ENCODE results near the gene TMEM150B. TPM values are rescaled to one million over a fixed set of nuclear protein-coding genes. Genes with fewer than 3 reads are reported as not detected.

TMEM150B gene
- total and polyA plus RNA-seq, 2 donors (not counting 3 experiments of a cell fraction or from before 2014, with no cell fraction given): not detected

DNA sequence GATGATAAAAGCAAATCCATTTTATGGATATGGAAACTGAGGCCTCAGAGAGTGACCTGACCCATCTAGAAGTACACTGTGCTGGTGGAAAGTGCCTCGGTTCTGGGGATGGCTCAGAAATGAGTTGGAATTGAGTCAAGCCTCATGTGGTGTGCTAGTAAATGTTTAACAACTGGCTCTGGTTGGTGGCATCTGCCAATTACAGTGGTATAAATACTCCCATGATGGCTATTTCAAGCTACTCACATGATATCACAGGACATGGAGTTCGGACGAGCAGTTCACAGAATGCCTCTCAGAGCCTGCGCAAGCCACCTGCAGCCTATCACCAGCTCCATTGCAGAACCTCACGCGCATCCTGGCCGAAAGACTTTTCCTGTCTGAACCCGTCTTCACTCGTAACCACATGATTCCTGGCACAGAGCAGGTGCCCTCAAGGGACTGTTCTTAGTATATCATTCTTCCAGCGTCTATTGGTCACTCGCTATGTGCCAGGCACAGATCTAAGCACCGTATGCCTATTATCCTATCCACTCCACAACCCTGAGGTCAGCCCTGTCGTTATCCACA is 9.1 kb downstream of the TMEM150B start:
- BruUV-seq (replicated peaks): no TSS peak

GRCh38 chr19:55314396-55314795 is 10.7 kb downstream of the TMEM150B start:
- BruUV-seq (replicated peaks): no TSS peak
- H4K20me1 ChIP-seq (replicated peaks; ENCODE audit: control insufficient read depth, extremely low read depth, insufficient read depth, low read length): no peaks in the 10 kb centered on the region
- H3K4me2 ChIP-seq (ENCODE audit: insufficient read depth, low read length): no peak overlapping the region
- ChIA-PET CTCF (interaction anchor here (0.9 kb wide), 1 partner anchor 13 kb away, joined by 3 read pairs; no protein-coding TSS in a partner anchor), POLR2A (no interaction called here)
- H2AFZ ChIP-seq (ENCODE audit: low read depth, low read length): no peak overlapping the region
- H3K36me3 ChIP-seq (ENCODE audit: control insufficient read depth in 2 of 2, extremely low read depth in 1 of 2, insufficient read depth in 2 of 2, low read length in 2 of 2): no peaks in the 10 kb centered on the region
- no peaks in the 10 kb centered on the region for H3K79me2 ChIP-seq (ENCODE audit: control insufficient read depth, insufficient read depth, low read length)
- H3K27ac ChIP-seq (ENCODE audit: insufficient read depth, low read depth, low read length): no peak overlapping the region
- TF ChIP-seq, protein P1, sequence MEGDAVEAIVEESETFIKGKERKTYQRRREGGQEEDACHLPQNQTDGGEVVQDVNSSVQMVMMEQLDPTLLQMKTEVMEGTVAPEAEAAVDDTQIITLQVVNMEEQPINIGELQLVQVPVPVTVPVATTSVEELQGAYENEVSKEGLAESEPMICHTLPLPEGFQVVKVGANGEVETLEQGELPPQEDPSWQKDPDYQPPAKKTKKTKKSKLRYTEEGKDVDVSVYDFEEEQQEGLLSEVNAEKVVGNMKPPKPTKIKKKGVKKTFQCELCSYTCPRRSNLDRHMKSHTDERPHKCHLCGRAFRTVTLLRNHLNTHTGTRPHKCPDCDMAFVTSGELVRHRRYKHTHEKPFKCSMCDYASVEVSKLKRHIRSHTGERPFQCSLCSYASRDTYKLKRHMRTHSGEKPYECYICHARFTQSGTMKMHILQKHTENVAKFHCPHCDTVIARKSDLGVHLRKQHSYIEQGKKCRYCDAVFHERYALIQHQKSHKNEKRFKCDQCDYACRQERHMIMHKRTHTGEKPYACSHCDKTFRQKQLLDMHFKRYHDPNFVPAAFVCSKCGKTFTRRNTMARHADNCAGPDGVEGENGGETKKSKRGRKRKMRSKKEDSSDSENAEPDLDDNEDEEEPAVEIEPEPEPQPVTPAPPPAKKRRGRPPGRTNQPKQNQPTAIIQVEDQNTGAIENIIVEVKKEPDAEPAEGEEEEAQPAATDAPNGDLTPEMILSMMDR (IDR thresholded peaks at IDR 0.05; ENCODE audit: extremely low read depth in 1 of 2, insufficient read depth in 1 of 2, low read depth in 1 of 2, low read length in 2 of 2): no peak
- TF ChIP-seq POLR2A (IDR thresholded peaks at IDR 0.05; ENCODE audit: low read depth, low read length): no peak
- TF ChIP-seq, protein P2, sequence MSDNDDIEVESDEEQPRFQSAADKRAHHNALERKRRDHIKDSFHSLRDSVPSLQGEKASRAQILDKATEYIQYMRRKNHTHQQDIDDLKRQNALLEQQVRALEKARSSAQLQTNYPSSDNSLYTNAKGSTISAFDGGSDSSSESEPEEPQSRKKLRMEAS (IDR thresholded peaks at IDR 0.05; ENCODE audit: insufficient read depth, insufficient read length): no peak
- TF ChIP-seq JUN (IDR thresholded peaks at IDR 0.05; ENCODE audit: borderline replicate concordance, insufficient read depth, insufficient read length, low read depth): no peak
- TF ChIP-seq MYC (IDR thresholded peaks at IDR 0.05; ENCODE audit: low read depth, low read length): no peak
- TF ChIP-seq EZH2 (IDR thresholded peaks at IDR 0.05; ENCODE audit: borderline replicate concordance, low read depth, low read length, severe bottlenecking): no peak
- TF ChIP-seq POLR2AphosphoS5 (IDR thresholded peaks at IDR 0.05; ENCODE audit: insufficient read depth, low read depth, low read length): no peak
- no peak for TF ChIP-seq GATA2 (IDR thresholded peaks at IDR 0.05; ENCODE audit: insufficient read depth, insufficient read length, low read depth, low read length)
- TF ChIP-seq FOS (IDR thresholded peaks at IDR 0.05; ENCODE audit: borderline replicate concordance, insufficient read depth, low read length): no peak
- dilution Hi-C loops (cut with MboI; ENCODE audit: extremely low pct_ligation_motif_present, low sequenced_read_pairs) (no loop called here), intact Hi-C loops (cut with micrococcal nuclease) (no loop called here)
- no peaks in the 10 kb centered on the region for H3K27me3 ChIP-seq (ENCODE audit: control insufficient read depth in 2 of 2, insufficient read depth in 2 of 2, low read length in 2 of 2)
- H3K4me3 ChIP-seq (replicated peaks in 1 of 3; ENCODE audit: insufficient read depth in 1 of 3, low read depth in 1 of 3, low read length in 3 of 3): no peak overlapping the region
- no peaks in the 10 kb centered on the region for H3K9me1 ChIP-seq (replicated peaks; ENCODE audit: control insufficient read depth, extremely low read depth, insufficient read depth, low read length)
- H3K9me3 ChIP-seq (replicated peaks; ENCODE audit: control insufficient read depth, insufficient read depth, low read length): no peaks in the 10 kb centered on the region
- no peak for FAIRE-seq
- no peaks in the 10 kb centered on the region for H3K4me1 ChIP-seq (ENCODE audit: control insufficient read depth, extremely low read depth, insufficient read depth, low read length)
- no peak for DNase-seq (ENCODE audit: low read depth, low spot score)
- H3K9ac ChIP-seq (replicated peaks; ENCODE audit: extremely low read depth, insufficient read depth, low read length): no peak overlapping the region

More for the DNA sequence above, 9.1 kb downstream of the TMEM150B start:
- POLR2A ChIA-PET: no interaction called here
- no peaks in the 10 kb centered on the region for H3K9me1 ChIP-seq (replicated peaks; ENCODE audit: control insufficient read depth, extremely low read depth, insufficient read depth, low read length)
- DNase-seq (ENCODE audit: low read depth, low spot score): no peak
- H3K79me2 ChIP-seq (ENCODE audit: control insufficient read depth, insufficient read depth, low read length): no peaks in the 10 kb centered on the region
- FAIRE-seq: no peak
- H2AFZ ChIP-seq (ENCODE audit: low read depth, low read length): no peak overlapping the region
- H3K9ac ChIP-seq (replicated peaks; ENCODE audit: extremely low read depth, insufficient read depth, low read length): no peak overlapping the region
- no peaks in the 10 kb centered on the region for H3K36me3 ChIP-seq (ENCODE audit: control insufficient read depth in 2 of 2, extremely low read depth in 1 of 2, insufficient read depth in 2 of 2, low read length in 2 of 2)
- no peak overlapping the region for H3K4me3 ChIP-seq (replicated peaks in 1 of 3; ENCODE audit: insufficient read depth in 1 of 3, low read depth in 1 of 3, low read length in 3 of 3)
- TF ChIP-seq POLR2A (IDR thresholded peaks at IDR 0.05; ENCODE audit: low read depth, low read length) (no peak), MYC (IDR thresholded peaks at IDR 0.05; ENCODE audit: low read depth, low read length) (no peak)
- TF ChIP-seq, protein P1 (IDR thresholded peaks at IDR 0.05; ENCODE audit: extremely low read depth in 1 of 2, insufficient read depth in 1 of 2, low read depth in 1 of 2, low read length in 2 of 2): no peak
- no peaks in the 10 kb centered on the region for H3K9me3 ChIP-seq (replicated peaks; ENCODE audit: control insufficient read depth, insufficient read depth, low read length)
- H3K27ac ChIP-seq (ENCODE audit: insufficient read depth, low read depth, low read length): no peak overlapping the region
- intact Hi-C loops (cut with micrococcal nuclease) (no loop called here), dilution Hi-C loops (cut with MboI; ENCODE audit: extremely low pct_ligation_motif_present, low sequenced_read_pairs) (no loop called here)
- H4K20me1 ChIP-seq (replicated peaks; ENCODE audit: control insufficient read depth, extremely low read depth, insufficient read depth, low read length): no peaks in the 10 kb centered on the region
- CTCF ChIA-PET: interaction anchor here (2.1 kb wide), 1 partner anchor 14 kb away, joined by 8 read pairs; no protein-coding TSS in a partner anchor
- no peaks in the 10 kb centered on the region for H3K4me1 ChIP-seq (ENCODE audit: control insufficient read depth, extremely low read depth, insufficient read depth, low read length)
- H3K27me3 ChIP-seq (ENCODE audit: control insufficient read depth in 2 of 2, insufficient read depth in 2 of 2, low read length in 2 of 2): no peaks in the 10 kb centered on the region
- no peak overlapping the region for H3K4me2 ChIP-seq (ENCODE audit: insufficient read depth, low read length)
